Pulmonary artery endothelial cell (primary cell): ENCODE results near the gene NDUFA8. TPM values are rescaled to one million over a fixed set of nuclear protein-coding genes. Genes with fewer than 3 reads are reported as not detected.
A peak's percentile ranks its signal among the peaks of the same experiment; 100 is the strongest.

Experiments
- DNase-seq: peaks from one replicate; pipeline ENCODE4 v3.0.0-alpha.2; 2011; ENCODE audit warnings: low read depth, low spot score
- total RNA-seq: library from RNA; depleted of rRNA; stranded (reverse); fragments of >200 nt; gene quantifications from 2 replicates; pipeline ENCODE4 v1.2.3, GENCODE V29; 2014

The NDUFA8 gene
- total RNA-seq, 1 donor from 2014 or later: 49.2 TPM

DNA sequence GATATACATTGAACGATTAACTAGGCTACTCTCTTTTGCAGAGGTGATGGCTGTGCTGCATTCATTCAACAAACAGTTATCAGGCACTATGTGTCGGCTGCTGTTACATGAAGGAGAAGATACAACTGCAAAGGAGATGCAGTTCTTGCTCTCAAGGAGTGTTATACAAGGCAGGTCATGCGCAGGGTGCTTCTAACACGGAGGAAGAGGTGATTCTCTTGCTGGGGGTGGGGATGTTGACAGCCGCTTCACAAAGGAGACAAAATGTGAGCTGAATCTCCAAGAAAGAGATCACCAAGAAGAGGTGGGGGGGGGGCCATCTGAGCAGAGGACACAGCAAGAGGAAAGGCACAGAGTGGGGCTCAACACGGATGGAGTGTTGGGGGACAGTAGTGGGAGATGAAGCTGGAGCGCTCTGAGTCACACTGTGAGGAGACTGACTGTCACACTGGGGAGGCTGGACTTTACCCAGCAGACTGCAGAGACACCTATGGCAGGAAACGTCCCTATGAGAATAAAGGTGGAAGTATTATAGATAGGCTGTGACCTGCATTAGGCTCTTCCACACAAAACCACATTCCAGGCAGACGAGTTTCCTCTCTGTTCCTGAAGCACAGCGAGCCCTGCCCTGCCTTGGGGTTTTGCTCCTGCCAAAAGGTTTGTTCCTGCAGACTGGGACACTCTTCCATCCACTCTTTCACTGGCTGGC lies 20.9 kb downstream of the NDUFA8 start:
- no peak for DNase-seq

DNA sequence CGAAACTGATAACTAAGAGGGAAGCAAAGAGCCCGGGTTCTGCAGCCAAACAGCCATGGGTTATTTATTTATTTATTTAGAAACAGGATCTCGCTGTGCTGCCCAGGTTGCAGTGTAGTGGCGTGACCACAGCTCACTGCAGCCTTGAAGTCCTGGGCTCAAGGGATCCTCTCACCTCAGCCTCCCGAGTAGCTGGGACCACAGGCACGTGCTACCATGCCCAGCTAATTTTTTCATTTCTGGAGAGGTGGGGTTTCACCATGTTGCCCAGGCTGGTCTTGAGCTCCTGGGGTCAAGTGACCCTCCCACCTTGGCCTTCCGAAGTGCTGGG lies 24.1 kb downstream of the NDUFA8 start:
- DNase-seq: no peak

DNA sequence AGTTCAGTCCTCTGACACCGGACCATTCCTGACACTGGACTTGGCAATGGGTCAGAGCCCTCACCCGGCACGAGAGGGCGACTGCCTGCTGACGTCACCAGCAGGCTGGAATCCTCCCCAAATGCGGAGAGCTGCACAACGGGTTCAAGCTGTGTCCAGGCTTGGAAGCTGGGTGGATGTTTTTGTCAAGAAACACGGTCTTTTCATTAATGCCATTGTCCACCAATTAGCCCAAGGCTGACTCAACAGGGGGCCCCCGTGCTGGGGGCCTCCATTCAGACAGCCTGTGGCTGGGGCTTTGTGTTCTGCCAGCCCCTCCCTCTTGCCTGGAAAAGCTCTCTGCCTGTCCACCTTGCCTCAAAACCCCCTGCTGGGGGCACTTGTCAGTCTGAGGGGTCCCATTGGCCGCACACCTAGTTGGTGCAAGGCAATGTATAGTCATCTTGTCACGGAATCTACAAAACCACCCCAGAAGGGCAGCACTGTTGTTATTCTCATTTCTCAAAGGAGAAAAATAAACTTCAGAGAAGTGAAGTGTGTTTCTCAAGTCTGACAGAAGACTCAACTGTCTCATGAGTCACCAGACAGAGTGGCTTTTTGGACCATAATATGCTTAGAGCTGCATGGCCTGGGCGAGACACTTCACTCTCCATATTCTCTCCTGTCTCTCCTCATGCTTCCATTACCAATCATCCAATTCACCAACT lies 24.6 kb downstream of the NDUFA8 start:
- no peak for DNase-seq

DNA sequence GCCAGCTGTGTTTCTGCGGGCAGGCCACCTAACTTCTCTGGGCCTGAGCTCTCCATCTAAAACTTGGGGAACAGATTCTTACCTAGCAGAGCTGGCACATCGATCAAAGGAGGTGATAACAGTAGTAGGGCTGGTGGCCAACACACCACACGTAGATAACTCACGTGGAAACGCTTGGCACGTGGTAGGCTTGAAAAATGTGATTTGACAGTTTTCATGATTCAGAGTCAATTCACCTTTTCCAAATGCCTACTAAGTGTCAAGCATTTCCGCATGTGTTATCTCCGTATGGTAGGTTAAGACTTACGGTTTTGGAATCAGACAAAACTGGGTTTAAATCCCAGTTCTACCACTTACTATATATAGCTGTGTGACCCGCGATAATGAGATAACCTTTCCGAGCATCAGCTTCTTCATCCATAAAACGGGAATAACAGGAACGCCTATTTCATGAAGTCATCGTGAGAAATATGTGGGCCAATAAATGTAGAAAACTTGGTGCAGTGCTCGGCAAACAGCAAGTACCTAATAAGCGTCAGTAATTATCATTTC lies 25.5 kb downstream of the NDUFA8 start:
- no peak for DNase-seq

DNA sequence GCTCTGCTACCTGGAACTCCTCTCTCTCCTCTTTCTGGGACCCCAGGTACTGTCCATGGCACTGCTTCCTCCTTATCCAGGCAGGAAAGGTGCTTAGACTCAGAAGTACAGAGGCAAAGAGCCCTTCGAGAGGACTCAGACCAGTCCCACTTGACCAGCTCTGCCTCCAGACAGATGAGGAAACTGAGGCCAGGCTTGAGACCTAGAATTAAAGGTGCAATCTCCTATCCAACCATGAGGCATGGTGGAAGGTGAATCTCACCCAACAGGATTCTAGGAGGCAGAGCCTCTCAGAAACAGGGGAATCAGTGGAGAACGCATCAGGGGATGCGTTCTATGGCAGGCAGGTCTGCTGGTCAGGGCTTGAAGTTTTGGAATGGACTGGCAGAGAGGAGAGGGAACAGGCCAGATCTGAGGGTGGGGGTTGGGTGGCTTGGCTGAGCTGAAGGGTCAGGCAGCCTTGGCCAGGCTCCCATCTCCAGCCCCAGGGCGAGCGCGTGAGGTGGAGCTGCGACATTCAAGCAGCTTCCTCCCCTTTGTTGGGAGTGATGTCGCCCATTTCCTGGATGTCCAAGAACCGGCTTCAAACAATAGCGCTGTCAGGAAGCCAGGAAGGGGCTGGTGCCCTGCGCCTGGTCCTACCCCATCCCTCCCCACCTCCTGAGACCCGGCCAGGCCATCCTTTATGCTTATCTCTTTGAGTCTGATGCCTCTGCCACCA lies 26.2 kb downstream of the NDUFA8 start:
- no peak for DNase-seq

DNA sequence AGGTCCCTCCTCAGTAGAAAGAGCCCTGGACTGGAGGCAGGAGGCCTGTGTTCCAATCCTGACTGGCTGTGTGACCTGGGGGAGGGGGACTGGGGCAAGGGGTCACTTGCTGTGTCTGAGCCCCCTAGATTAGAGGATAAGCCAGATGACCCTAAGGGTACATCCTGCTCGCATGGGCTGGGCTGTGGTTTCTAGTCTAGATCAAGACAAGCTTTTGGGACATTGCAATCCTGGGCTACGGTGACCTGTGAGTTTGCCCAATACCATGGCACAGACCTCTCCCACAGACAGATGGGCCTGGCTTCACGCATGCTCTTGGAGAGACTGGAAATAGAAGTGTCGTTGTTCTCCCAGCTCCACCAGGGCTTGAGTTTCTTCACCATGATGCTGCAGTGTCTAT lies 27.0 kb downstream of the NDUFA8 start:
- DNase-seq: no peak

DNA sequence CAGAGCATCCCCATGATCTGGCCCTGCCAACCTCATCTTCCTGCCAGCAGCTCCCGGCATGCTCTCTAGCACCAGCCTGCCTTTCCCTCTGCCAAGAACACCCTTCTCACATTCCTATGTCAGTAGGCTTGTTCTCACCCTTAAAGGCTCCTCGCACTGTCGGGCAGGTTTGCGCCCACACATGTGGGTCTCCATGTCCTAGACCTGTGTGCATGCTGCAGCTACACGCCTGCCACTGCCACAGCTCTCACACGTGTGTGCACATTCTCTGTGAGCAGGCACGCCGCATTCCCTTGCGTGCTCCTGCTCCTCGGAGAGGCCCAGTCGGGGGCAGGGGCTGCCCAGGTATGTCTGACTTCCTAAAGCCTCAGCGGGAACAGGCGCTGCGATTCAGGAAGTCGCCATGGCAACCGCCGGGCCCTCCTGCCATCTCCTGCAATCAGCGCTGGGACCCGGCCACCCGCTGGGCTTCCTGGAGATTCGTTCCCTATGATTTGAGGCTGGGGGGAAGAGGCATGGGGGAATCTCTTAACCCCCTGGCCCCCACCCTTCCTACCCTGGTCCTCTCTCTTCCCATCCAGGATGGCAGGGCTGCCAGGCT lies 28.1 kb downstream of the NDUFA8 start:
- DNase-seq: no peak

DNA sequence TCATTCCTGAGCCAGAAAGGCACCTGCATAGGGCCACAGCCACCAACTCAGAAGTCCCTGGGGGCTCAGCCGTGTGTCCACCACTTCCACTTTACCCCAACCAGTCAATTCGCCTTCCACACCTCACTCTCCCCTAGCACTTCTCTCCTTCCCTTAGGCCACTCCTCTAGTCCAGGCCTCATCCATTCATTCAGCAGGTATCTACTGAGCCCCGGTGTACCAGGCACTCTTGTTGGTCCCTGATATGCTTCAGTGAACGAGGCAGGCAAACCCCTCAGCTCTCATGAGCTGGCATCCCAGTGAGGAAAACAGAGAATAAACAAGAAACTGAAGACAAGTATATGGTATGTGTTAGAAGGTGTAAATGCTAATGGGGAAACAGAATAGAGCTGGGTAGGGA lies 28.7 kb downstream of the NDUFA8 start:
- DNase-seq: no peak

DNA sequence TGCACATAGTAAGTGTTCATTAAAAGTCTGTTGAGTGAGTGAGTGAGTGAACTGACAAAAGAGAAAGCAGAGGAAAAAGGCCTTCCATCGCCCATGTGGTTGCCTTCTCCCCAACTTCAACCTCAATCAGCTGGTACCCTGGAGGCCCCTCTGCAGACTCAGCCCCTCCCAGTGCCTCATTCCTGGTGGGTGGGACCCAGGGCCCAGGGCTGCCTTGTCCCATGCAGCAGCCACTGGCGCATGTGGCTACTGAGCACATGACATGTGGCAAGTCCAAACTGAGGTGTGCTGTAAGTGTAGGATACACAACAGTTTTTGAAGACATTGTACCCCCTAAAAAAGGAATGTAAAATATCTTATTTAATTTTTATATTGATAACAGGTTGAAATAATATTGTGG lies 29.6 kb downstream of the NDUFA8 start:
- DNase-seq: no peak

DNA sequence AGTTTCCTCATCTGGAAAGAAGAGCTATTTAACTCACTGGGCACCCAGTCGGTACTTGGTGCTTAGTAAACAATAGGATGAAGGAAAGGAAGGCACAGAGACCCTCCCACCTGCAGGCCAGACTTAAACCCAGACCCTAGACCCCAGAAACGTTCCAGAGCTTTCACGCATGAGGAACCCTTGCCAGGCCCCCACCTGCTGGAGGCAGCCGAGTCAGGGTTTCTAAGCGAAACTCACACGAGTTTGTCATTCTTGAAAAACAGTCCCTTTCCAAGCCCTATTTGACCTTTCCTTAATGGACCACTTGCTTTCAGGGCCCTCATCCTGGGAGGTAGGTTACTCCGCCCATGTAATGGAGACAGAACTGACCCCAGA lies 30.6 kb downstream of the NDUFA8 start:
- no peak for DNase-seq

DNA sequence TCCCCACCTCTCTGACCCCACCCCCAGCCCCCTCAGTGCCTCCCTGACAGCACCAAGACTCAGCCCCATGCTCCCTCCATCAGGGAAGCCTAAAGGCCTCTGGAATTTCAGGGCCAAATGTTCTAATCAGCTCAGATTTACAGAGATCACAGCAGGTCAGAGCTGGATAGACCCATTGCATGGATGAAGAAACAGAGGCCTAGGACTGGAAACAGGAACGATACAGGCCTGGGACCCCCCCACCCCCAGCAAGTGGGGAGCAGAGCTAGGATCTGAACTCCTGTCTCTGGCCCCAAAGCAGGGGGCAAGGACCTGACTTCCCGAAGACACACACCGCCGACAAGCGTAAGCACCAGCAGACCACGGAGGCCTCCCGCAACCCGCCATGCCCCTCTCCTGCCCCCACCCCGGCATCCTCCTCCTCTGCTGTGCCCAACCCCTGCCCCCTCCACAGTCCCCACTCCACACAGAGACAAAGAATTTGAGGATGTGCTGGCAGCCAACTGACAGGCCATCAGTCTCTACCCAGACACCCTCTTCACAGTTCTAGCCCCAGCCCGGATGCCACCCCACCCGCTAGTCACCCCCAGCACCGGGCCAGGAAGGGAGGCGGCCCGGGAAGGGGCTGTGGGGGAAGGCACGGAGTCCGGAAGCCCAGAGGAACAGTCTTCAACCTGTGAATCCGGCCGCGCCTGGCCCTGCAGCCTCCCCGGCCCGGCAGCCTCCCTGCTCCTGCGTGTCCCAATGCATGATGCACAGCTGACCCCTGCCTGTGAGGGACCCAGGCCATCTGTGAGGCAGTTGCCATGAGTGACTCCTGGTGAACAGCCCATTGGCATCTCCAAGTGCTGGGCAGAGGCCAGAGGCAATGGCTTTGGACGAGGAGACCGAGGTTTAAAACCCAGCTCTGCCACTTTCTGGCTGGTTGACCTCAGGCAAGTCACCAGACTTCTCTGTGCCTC lies 31.3 kb downstream of the NDUFA8 start:
- DNase-seq: no peak

DNA sequence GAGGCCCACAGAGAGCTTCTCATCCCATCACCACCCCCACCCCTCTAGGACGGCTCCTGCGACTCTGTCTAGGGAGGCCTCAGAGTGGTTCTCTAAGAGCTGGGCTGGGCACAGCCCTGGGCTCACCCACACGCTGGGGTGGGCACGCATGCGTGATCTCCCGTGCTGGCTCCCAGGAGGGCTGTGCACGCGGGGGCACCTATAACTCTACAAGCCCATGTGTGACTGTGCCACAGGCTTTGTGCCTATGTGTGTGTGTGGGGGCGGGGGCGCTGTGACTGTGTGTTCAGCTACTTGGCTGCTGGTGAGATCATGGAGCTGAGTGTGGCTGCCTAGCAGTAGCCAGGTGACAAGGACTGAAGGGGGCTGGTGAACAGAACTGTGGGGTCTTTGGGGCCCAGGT lies 32.2 kb downstream of the NDUFA8 start:
- DNase-seq: no peak

DNA sequence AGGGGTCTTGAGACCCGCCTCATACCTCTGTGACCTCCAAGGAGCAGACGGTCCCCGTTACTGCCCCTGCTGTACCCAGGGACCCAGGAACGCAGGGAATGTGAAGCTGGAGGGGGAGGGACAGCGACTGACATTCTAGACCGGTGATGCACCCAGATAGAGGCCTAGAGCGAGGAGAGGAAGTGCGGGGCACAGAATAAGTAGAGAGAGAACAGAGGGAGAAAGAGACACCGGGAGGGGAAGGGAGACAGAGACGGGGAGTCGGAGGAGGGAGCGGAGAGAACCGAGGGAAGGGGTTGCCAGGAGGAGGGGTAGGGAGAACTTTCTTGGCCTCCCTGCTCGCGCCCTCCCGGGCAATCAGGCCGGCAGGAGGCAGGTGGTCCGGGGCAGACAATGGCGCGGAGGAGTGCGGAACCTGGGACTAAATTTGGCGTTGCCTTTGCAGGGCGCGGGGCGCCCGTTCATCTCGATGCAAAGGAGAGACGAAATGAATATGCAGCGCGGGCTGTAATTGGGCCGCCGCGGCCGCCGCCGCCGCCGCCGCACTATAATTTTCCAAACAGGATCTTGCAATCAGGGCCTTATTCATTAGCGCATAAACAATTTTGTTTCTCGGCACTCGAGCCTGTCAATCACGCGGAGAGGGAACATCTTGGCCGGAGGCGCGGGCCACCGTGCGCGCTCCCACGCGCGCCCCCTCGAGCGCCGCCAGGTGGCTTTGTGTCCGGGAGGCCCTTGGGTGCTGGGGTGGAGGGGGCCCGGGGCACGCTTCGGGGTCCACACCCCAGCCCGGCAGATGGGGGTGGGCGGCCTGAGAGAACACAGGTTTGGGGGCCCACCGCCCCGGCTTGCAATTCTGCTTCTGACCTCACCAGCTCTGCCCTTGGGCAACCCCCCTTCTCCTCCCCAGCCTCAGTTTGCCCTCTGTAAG lies 33.0 kb downstream of the NDUFA8 start:
- DNase-seq: no peak

DNA sequence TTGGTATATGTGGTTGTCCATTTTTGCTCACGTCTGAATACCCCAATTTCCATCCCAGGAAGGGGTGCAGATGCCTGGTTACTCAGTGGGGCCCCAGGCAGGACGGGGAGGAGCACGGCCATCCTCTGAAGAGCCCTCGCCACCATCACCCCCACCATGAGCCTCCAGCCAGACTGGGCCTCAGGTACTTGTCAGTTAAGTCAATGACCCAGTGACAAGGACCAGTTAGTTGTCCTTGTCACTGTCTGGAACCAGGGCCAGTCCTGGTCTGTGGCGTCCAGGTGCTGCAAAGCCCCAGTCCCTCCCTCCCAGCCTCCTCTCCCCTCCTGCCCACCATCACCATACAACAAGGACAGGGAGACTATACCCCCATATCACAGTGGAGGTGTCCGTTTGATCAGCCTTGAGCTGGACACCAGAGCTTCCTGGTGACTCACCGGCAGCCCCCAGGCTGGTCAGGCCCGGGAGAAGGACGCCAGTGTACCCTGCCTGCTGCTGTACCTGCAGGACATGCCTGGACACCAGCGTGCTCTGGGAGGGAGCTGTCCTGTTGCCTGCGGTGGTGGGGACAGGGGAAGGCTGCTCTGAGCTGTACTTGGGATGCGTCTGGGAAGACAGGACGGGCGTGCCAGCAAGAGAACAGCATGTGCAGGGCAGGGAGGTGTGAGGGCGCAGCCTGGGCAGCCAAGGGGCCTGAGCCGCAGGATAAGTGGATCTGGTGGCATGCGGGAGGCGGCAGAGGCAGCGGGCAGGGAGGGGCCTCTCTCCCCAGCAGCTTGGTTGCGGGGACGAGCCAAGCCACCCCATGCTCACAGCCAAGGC lies 33.9 kb downstream of the NDUFA8 start:
- DNase-seq: no peak

DNA sequence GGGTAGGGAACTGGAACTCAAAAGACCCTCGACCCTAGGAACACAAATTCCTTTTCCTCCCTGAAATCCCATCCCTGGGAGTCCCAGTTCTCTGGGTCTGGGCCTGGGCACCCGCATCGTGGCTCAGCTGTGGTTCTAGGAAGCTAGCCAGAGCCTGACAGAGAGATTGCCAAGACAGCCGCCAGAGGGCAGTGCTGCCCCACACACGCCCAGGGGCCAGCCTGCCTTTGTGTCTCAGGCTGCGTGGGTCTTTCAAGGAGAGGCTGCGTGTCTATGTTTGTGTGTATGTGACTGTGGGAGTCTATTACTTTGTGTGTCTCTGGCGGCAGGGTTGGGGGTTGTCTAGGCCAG lies 34.4 kb downstream of the NDUFA8 start:
- DNase-seq: peak; percentile 39

DNA sequence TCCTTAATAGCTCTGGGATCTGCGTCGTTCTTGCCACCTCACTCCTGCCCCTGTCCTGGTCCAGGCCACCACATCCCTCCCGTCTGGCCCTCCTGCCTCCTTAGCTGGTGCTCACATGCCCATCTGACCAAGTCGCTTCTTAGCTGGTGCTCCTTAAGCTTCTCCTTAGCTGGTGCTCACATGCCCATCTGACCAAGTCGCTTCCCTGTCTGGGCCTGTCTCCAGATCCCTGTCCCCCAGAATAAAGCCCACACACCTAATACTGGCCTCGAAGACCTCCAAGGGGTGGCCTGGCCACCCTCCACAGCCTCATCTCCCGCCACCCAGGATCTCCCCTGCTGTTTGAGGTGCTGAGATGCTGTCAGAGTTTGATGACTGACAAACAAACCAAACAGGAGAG lies 35.1 kb downstream of the NDUFA8 start:
- DNase-seq: no peak

DNA sequence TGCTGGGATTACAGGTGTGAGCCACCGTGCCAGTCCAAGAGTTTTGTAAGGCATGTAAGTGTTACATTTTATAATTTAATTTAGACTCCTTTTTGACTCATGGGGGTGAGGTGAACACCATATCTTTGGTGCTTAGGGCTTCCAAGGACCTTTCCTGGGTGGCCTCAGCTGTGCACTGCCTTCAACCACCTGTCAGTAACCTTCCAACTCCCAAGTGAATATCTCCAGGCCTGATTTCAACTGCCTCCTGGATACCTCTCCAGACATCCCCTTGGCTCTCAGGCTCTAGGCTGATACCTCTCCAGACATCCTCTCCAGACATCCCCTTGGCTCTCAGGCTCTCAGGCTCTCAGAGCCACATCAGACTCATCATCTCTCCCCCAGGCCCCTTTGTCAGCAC lies 35.5 kb downstream of the NDUFA8 start:
- DNase-seq: no peak

DNA sequence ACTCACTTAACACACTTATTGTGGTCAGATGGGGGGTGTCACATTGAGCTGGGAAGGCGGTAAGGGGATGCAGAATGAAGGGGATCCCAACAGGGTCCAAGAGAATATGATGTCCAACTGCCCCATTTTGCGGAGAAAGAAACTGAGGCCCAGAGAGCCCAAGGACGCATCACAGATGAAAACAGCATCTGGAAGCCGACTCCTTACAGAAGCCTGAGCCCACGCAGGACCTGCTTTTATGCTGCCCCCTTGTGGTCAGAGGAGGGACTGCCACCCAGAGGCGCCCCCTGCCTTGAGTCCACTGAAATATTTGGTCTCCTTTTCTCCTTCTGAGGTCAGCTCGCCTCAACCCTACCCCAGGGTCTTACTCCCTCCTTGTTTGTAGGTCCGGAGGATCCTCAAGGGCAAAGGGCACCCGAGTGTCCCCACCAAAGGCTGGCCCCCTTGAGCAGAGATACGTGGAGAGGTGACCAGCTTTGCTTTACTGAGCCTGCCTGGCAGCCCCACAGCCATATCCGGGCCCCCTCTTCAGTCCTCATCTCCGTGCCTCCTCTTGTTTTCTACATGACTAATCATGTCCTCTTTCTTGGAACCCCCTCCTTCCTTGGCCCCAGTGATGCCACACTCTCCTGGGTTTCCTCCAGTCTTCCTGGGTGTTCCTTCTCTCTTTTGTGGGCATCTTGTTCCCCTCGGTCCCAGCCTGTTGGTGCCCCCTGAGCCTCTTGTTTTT lies 36.5 kb downstream of the NDUFA8 start:
- DNase-seq: no peak
